Fibroblast of lung (primary cell): Measurements from ENCODE around the gene SIM1.

Experiments
- EZH2 ChIP-seq: IDR thresholded peaks from 2 replicates; pipeline ENCODE4 v1.5.1; 2012; ENCODE audit warnings: low read length, control low read depth, mild to moderate bottlenecking; ENCODE audit errors: missing control alignments
- TF ChIP-seq, protein P1 (sequence below), 2 donors: IDR thresholded peaks in 1 of 2; conservative IDR thresholded peaks in 1 of 2; 1 replicate in 1 of 2; 2 replicates in 1 of 2; pipeline ENCODE4 v1.5.1; 2011 to 2012; ENCODE audit warnings: low read length in 2 of 2, control low read depth in 1 of 2, inconsistent platforms in 1 of 2, low read depth in 1 of 2, mild to moderate bottlenecking in 1 of 2

DNA sequence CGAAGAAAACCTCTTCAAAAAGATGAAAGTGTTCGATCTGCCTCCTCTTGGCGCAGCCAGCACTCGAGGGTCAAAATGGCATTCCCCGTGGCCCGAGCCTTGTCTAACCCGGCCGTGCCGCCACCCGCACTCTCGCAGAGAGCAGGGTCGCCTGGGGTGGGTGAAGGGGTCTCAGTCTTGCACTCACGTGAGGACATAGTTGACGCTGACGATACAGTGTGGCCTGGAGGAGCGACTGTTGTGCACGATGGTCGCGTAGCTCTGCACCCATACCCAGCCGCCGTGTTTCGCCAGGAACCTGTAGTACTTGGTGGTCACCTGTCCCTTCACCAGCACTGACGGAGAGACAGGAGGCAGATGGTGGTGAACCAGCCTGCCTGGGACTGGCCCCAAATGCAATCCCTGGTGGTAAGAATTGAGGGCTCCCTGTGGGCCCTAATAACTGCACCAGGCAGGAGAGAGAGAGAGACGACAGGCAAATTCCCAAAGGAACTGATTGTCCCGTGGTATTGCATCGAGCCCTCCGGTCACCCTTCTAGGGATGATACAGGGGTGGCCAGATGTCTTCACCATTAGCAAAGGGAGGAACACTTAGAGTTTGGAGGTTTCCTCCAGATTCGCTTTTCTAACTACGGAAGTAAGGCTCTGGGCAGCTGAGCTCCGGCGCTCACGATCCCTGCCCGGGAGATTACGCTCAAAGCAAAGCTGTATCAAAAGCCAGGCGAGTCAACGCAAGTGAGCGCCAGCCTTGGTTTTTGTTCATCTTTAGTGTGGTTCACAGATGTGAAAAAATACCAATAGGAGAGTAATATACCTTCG lies 17.4 kb downstream of the SIM1 start:
- peak; percentile 92 for TF ChIP-seq EZH2
- TF ChIP-seq, protein P1, sequence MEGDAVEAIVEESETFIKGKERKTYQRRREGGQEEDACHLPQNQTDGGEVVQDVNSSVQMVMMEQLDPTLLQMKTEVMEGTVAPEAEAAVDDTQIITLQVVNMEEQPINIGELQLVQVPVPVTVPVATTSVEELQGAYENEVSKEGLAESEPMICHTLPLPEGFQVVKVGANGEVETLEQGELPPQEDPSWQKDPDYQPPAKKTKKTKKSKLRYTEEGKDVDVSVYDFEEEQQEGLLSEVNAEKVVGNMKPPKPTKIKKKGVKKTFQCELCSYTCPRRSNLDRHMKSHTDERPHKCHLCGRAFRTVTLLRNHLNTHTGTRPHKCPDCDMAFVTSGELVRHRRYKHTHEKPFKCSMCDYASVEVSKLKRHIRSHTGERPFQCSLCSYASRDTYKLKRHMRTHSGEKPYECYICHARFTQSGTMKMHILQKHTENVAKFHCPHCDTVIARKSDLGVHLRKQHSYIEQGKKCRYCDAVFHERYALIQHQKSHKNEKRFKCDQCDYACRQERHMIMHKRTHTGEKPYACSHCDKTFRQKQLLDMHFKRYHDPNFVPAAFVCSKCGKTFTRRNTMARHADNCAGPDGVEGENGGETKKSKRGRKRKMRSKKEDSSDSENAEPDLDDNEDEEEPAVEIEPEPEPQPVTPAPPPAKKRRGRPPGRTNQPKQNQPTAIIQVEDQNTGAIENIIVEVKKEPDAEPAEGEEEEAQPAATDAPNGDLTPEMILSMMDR (conservative IDR thresholded peaks at IDR 0.05 in 1 of 2, IDR thresholded peaks at IDR 0.05 in 1 of 2; ENCODE audit: low read depth in 1 of 2, low read length in 2 of 2): no peak
